GM19324 (cell line): Measurements from ENCODE around the gene FAM3D.

Source experiments
- ATAC-seq: cut with Tn5 transposase; IDR thresholded peaks from one replicate; pipeline ENCODE4 v1.9.1; 2021; ENCODE audit warnings: mild to moderate bottlenecking, moderate library complexity; ENCODE audit not compliant: unreplicated experiment, low FRiP score

FAM3D gene

DNA sequence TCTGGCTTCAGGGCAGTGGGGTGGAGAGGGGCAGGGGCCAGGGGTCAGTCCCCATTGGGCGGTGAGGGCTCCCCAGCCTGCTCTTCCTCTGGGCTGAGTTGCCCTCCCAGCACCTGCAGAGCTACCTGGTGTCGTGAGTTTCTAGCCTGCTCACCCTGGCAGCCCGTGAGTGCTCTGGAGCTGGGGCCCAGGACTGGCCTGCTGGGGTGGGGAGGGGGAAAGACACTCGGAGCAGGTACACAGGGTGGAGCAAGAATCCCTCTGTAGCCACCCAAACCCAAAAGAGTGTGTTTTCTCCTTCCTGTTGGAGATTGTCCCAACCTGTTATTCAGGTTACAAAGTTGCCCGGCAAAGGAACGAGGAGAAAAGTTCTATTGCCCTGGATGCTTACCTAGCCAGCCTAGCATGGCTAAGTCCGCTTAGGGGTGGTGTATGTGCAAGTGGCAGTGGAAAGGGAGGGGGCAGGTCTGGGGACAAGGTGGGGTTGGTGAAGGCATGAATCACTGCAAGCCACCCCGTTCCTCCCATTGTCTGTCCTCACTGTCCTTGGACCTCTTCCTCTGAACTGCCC, 8.9 kb downstream of the FAM3D start:
- ATAC-seq = no peak

DNA sequence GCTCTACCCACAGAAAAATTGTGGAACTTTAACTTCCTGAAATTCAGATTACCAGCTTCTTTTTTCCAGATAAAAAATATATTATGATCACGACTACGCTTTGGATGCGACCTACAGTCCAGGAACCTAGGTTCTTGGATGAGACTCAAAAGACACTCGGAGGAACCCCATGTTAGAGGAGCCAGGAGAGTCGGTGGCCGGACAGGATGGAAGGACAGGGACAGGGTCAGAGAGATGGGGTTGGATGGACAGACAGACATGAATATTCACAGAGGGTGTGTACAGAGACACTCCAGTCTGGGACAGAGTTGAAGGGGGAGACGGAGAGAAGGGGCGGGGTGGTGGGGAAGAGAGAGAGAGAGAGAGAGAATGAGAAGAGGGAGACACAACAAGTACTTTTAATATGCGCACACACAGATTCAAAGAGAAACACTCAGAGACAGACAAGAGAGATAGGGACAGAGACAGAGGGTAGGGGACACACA, 9.5 kb downstream of the FAM3D start:
- ATAC-seq = no peak

DNA sequence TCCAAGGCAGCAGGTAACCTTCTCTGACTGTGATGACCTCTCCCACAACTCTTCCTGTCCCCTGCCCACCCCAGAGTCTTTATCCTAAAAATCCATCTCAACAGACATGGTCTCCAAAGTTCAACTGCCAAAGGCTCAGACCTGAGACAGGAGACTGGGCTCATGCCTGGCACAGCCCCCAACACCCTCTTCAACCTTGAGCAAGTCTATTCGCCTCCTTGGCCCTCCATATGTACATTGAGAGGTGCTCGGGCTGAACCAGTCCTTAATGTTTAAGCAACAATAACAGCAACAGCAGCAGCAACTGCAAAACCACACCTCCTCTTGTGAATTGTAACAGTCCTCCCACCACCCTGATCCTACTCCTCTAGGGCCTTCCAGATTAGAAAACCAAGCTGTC, 9.9 kb downstream of the FAM3D start:
- no peak for ATAC-seq

DNA sequence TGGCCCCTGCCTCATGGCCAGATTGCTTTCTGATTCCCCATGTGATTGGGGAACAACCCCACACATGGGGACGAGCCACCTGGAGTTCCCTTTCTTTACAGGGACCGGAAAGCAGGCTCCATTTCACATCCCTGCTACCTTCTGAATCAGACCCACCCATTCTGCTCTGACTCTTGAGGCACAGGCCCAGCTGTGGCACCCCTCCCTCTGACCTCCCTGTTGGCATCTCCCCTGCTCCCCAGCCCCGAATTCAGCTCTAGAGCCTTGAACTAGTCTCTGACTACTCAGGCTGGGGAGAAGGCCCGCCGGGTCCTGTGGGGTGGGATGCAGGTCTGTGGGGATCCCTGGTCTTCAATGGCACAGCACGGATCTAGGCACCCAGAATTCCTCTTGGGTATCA, 12.1 kb downstream of the FAM3D start:
- ATAC-seq = no peak

DNA sequence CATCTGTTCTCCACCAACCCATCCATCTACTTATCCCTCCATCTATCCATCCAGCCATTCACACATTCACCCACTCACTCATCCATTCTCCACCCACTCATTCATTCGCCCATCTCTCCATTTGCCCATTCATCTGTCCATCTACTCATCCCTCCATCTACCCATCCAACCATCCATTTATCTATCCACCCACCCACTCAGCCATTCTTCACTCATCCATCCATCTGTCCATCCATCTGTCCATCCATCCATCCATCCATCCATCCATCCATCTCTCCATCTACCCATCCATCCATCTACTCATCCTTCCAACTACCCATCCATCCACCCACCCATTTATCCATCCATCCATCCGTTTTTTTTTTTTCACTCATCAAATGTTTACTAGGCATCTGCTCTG, 13.9 kb downstream of the FAM3D start:
- no peak for ATAC-seq

DNA sequence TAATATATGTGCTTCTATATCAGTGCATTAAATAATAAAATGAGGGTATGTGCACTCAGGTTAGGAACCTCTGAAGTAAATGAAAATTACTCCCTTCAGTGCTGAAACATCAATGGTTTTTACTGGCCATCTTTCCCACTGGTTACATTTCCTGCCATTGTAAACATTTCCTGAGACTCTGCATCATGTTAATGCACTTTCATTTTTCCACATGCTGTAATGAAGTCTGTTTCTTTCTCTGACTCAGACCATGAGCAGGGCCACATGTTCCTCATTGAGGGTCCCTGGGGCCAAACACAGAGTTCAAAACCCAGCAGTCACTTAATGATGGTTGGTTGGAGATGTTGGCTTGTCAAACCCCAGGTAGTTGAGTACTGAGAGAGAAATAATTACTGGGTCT, 15.3 kb downstream of the FAM3D start:
- no peak for ATAC-seq

DNA sequence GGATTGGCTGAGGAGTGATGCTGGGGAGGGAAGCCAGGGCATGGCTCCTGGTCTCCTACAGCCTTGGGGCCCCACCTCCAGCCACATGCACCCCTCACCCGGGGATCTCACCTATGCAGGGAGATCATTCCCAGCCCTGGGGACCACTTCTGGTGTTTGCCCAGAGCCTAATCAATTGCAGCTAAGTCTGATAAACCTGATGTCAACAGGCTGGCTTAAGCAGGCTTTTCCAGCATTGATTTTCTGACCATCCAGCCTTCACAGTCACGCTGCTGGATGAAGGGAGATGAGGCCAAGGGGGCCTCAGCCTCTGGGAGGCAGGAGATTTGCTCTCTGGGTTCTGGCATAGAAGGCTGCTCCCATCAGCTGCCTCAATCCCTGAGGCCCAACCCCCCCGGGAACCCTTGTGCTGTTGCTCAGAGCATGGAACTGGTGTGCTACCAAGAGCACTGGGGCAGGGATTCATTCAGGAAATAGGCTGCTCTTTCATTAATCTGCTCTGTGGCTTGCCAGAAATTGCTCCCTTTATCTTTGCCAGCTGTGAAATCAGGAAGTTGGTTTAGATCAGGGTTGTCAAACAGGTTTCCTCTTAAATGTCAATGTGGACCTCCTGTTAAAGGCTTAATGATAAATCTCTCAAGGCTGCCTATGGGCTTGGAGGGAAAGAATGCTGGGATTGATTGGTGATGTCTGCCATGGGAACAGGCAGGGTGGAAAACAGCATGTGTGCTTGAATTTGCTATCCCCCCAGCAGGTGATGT, 19.0 kb downstream of the FAM3D start:
- no peak for ATAC-seq

DNA sequence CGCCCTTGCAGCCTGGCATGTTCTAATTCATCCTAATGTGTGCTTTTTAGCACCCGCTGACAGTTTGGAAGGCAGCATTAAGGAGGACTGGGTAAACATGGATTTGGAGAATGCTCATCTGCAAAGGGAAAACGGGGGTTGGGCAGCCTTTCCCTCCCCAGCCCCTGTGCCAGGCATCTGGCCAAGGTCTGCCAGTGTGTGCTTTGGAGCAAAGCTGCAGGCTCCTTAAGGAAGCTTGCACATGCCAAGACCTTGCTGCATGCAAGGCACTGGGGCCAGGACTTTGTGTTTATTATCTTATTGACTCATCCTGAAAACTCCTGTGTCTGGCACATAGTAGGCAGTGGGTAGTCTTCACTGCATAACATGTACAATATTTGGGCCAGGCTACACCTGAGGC, 20.1 kb downstream of the FAM3D start:
- no peak for ATAC-seq

DNA sequence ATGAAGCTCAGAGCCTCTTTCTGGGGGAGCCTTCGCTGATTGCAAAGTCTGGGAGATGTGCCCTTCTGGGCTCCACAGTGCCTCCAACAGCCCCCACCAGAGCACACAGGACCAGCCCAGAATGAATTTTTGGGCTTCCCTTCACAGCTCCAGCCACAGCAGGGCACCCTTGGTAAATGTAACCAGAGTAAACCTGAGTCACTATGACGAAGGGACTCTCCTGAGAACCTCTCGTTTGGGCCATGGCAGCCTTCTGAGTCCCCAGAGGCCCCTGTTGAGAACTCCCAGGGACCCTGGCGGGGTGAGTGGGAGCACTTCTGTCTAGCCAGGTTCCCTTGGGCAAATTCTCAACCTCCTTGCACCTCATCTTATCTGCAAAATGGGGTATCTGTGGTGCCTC, 20.8 kb downstream of the FAM3D start:
- ATAC-seq = no peak

DNA sequence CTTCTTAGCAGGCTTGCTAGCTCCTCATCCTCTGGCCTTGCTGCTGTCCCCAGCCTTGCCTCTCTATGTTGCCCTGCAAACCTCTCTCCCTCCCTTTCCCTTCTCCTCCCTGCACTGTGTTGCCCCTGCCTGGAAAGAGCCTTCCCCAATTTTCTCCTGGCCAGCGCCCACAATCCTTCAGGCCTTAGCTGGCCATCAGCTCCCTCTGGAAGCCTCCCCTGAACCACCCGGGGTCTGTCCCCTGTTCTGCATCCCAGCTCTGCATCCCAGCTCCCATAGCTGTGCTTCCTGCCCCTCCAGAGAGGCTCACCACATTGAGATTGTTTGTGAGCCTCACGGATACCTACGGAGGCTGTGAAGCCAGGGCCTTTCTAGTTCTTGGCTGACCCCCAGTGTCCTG, 23.7 kb downstream of the FAM3D start:
- ATAC-seq = no peak

DNA sequence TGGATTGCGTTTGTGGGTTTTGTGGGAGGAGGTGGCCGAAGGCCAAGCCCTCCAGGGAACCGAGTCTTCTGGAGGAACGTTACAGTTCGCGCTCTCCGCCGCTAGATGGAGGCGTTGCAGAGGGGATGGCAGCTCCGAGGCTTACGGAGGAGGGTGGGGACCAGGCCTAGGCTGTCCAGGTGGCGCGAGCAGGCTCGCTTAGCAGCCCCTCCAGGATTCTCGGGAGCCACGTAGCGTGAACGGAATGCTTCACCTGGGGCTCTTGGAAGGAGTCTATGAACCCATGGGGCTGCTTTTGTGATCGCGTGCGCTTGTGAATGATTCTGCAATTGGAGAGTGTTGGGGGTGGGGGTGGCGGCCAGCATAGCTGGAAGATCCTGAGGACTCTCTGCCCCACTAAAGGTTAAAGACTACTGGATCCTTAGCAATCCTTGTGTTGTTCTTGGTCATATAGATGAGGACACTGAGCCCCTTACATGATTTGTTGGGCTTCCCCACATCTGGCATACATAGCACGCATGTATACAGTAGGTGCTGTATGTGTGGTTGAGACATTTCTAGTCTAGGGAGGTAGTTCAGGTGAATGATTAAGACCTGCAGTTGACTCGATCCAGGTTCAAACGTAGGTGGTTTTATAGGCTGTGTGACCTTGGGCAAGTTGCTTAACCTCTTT, 25.7 kb downstream of the FAM3D start:
- ATAC-seq = no peak

DNA sequence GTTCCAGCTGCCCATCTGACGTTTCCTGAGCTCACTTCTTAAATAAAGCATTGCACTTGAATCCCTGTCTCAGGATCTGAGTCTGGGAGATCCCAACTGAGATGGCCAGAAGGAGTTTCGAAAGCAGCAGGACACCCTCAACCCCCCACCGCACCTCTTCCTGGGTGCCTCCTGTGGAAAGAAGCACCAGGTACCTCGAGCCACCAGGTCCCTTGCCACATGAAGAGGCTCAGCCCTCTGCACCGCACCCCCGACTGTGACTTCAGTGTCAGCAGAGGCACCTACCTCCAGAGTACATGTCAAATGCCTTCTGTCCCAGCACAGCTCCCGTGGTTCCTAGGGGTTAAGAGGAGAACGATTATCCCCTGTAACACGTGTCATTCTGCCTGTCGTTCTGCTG, 26.7 kb downstream of the FAM3D start:
- no peak for ATAC-seq

DNA sequence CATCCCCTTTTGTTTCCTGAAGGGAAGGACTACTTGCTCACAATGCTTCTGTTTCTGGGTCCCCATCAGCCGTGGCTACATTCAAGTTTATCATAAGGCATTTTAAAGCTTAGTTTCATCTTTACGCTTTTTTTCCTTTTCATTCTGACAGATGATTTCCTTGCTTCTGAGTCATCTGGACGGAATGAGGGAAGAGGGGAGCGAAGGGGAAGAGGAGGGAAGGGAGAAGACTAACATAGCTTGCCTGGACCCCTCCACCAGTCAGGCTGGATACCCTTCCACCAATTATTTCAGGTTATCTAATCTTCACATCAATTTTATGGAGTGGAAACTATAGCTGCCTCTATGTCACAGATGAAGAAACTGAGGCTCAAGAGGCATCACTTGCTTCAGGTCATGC, 27.6 kb downstream of the FAM3D start:
- ATAC-seq = no peak

DNA sequence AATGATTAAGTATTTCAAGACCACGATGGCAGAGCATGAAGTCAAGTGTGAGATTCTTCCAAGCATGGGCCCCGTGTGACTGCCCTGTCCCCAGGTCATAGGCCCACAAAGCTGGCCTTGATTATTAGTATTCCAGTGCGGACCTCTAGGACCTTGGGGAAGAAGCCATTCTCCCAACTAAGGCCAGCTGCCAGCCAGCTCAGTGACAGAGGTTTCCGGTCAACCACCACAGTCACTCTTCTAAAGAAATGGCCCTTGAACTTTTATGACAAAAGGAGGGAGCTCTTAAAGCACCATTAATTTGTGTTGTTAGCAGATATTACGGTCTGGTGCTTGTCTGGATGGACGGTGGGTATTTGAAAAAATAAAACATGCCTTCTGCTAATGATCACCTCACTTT, 28.0 kb downstream of the FAM3D start:
- no peak for ATAC-seq

DNA sequence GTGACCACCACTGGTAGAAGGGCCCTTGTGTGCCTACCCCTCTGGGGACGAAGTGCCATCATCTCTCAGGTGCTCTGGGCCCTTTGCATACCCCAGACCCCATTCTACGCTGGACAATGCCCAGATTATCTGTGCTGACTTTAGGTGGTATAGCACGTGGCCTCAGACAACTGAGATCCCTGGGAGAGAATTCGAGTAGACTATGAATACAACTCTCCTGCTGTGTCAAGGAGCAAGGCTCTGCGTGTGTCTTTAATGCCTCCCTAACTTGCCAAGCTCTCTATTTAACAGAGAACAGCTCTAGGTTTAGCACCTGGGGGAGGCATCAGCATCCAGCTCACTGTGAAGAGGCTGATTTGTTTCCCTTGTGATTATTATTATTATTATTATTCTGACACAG, 29.1 kb downstream of the FAM3D start:
- ATAC-seq = no peak

DNA sequence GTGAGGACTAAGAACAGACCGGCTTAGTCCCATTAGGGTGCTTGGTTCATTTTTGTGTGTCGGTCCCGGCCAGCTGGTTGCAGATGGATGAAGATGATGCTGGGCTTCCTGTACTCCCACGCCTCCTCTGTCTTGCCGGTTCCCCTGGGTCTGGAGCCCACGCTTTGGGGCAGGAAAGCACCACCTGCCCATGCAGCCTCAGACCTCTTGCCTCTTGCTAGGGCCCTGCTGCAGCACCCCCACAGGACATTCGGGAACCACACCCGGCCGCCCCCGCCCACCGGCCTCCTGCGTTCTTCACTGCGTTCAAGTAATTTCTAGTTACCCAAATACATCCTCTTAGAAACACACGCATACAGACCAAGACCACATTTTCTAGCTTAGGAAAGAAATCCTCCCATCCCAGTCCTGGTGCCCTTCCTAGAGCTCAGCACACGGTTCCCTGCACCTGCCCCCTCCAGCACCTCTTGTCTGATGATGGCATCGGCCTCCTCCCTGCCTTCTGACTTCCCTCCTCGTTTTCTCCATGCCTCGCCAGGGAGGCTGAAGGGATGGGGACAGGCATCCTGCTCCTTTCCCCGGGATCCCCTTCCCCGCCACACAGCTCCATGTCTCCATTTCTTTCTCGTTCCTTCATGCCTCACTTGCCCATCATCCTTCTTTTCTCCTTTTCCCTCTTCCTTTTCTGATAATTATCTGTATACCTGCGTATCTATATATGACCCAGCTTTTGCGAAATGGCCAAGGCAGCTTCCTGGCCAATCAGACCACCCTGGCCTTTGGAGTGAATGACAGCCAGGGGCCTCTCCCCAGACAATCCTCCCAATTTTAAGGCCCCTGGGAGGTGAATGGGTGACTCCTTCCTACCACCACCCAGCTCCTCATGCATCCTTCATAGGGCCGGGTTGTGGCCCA, 30.9 kb downstream of the FAM3D start:
- no peak for ATAC-seq

DNA sequence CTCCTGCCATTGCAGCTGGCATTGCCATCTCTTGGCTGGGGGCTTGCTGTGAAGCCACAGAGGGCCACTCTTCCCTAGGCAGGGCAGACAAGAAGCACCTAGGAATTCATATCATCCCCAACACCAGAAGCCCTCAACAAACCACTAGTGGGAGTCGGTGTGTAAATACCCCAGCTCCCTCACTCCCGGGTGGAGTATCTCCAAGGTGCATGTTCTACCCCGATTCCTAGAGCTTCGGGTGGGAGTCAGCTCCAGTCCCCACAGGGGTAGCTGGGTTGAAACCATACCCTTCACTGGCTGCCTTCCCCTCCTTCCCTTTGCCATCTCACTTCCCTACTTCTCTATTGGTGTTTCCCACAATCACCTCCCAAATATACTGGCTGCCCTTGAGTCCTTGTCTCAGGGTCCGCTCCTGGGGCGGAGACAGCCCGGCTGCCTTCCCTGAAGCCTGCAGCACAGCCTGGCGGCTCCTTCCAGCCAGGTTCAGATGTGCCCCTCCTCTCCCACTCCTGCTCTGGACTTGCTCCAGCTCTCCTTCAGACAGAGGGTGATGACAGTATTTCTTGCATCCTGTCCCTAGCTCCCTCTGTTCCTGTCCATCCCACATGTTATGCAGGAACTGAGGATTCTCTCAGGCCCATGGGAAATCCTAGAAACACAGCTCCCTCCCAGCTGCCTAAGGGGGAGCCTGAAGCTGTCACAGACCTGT, 33.3 kb downstream of the FAM3D start:
- ATAC-seq = no peak

DNA sequence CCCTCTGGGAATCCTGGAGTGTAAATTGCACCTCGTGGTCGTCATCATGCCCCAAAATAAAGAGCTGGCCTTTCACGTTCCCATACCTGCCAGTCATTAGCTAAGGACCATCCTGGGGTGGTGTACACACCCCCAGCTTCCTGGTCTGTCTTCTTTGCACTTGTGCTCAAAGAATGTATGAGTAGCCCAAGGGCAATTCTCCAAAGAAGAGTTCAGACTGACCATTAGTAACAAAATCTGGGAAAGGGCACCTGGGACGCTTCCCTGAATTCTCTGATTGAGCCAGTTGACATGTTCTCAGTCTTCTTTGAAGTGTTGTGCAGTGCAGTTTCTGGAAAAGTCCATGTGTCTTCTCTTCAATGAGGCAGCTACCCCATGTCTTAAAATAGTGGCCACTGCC, 34.8 kb downstream of the FAM3D start:
- no peak for ATAC-seq

DNA sequence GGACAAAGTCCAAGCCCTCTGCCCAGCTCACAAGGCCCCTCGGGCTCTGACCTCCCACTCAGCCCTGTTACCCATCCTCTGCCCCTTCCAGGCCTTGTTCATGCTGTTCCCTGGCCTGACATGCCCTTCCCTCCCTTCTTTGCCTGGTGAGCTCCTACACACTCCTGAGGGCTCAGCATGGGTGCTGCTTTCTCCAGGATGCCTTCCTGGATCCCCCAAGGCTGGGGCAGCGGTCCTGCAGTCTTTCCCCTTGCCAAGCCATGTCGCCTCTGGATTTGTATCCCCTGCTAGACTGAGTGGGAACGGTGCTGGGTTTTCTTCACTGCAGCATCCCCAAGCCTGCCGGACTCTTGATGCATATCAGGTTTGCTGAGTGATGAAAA, 35.9 kb downstream of the FAM3D start:
- ATAC-seq = no peak

DNA sequence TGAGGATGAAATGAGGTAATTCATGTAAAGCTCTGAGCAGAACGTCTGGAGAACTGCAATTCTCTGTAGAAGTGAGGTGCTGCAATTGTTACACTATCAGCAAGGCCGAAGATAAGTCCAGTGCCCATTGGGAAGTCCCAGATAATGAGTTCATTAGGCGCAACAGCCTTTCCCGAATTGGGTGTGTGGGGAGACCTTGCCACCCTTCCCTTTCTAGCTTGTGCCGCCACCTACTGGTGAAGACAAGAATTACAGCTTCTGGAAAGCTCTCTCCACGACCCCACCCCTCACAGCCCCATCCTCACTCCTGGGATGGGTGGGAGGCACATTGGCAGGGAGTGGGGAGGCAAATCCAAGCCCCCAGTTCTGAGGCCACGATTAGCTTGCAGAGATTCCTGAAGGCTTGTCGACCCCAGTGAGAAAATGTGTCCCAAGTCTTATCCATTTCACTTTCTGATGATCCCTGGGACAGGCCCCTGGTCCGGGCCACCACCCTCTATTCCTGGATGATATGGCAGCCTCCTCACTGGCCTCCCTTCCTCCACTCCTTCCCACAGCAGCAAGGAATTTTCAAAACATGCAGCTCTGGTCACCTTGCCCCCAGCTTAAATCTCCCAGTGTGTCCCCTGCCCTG, 36.4 kb downstream of the FAM3D start:
- ATAC-seq = no peak
